GM19372 (cell line): ENCODE data around the gene COMT.
"Not testable (repeated sequence)": the region's sequence is repeated elsewhere in the genome, so short reads cannot be mapped to it uniquely, and the experiment has no call there.

Experiments used
- ATAC-seq: cut with Tn5 transposase; IDR thresholded peaks from one replicate; pipeline ENCODE4 v1.9.1; 2021; ENCODE audit warnings: mild to moderate bottlenecking, low read depth, moderate library complexity; ENCODE audit not compliant: unreplicated experiment

COMT gene

GRCh38 chr22:19927696-19928095, 13.9 kb upstream of the COMT start:
- no peak for ATAC-seq

- no peak for ATAC-seq
These were observed 13.4 kb upstream of the COMT start for GRCh38 chr22:19928207-19928606.

- ATAC-seq, result no peak
These were observed 11.7 kb upstream of the COMT start for GRCh38 chr22:19929586-19930550.

GRCh38 chr22:19930551-19931486, 10.8 kb upstream of the COMT start:
- no peak for ATAC-seq

- no peak for ATAC-seq
These were observed 10.1 kb upstream of the COMT start for GRCh38 chr22:19931514-19931913.

- ATAC-seq, result no peak
These were observed 9.0 kb upstream of the COMT start for GRCh38 chr22:19932367-19933206.

GRCh38 chr22:19933341-19934241, 8.0 kb upstream of the COMT start:
- no peak for ATAC-seq

GRCh38 chr22:19935123-19935718, 6.4 kb upstream of the COMT start:
- not testable (repeated sequence) for ATAC-seq

GRCh38 chr22:19936513-19936912, 5.1 kb upstream of the COMT start:
- no peak for ATAC-seq

- no peak for ATAC-seq
These were observed 3.7 kb upstream of the COMT start for GRCh38 chr22:19937616-19938473.

- no peak for ATAC-seq
These were observed 822 bp upstream of the COMT start for GRCh38 chr22:19940536-19941364.

GRCh38 chr22:19942157-19943081, 847 bp downstream of the COMT start:
- no peak for ATAC-seq

- ATAC-seq, result no peak
These were observed 1.8 kb downstream of the COMT start for GRCh38 chr22:19943082-19944026.

- no peak for ATAC-seq
These were observed 6.6 kb downstream of the COMT start for GRCh38 chr22:19948057-19948760.
